ENCODE data around the gene ARHGEF3. TPM values are rescaled to one million over a fixed set of nuclear protein-coding genes. Genes with fewer than 3 reads are reported as not detected.
"Not testable (repeated sequence)": the region's sequence is repeated elsewhere in the genome, so short reads cannot be mapped to it uniquely, and the experiment has no call there.

The ARHGEF3 gene
- total and polyA plus RNA-seq, 5 experiments from 2014 or later, result 95.3 to 123 (median 101) TPM

DNA sequence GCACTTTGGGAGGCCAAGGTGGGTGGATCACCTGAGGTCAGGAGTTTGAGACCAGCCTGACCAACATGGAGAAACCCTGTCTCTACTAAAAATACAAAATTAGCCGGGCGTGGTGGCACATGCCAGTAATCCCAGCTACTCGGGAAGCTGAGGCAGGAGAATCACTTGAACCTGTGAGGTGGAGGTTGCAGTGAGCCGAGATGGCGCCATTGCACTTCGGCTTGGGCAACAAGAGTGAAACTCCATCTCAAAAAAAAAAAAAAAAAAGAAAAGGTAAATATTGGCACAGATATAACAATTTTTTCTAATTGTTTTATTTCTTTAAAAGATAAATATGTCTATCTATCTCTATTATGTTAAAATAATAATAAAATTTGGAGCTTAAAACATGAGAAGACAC lies 94.3 kb downstream of the ARHGEF3 start:
- H3K27me3 Mint-ChIP-seq, H3K27ac Mint-ChIP-seq, ATAC-seq, H3K9me3 Mint-ChIP-seq, DNase-seq, H3K36me3 Mint-ChIP-seq, H3K4me3 Mint-ChIP-seq: not testable (repeated sequence)
- POLR2A ChIA-PET, result interaction anchor here (0.5 to 1.7 kb wide), 6 partner anchors 25 to 218 kb away, joined by 3 to 15 read pairs (median 3); partner anchors contain the start of genes ARHGEF3 and TASOR
- H3K4me1 Mint-ChIP-seq, result peaks cover 8 to 19% (median 18%) of the 10 kb centered on the region in 4 donors

DNA sequence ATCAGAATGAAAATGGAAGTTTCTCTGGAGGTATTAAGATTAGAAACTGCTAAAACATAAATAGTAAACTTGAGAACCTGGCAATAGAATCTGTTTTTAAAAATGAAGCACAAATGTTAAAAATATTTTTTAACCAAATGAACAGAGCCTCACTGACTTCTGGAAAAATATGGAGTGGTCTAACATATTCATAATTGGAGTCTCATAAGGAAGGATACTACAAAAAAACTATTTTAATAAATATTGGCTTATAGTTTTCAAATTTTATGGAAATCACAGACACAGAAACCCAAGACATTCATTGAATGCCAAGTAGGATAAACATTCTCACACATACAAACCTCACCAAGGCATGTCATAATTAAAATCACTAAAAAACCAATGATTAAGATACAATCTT lies 95.1 kb downstream of the ARHGEF3 start:
- Mint-ChIP-seq H3K4me3 (no peak overlapping the region), H3K27ac (peak overlapping the region in 1 of 10 donors; percentile 46), H3K27me3 (no peaks in the 10 kb centered on the region), H3K9me3 (no peaks in the 10 kb centered on the region), H3K36me3 (no peaks in the 10 kb centered on the region), H3K4me1 (peaks cover 9 to 20% (median 20%) of the 10 kb centered on the region in 4 donors)
- DNase-seq (no peak), ATAC-seq (no peak)
- POLR2A ChIA-PET, result interaction anchor here (2.7 to 5.5 kb wide), 2 partner anchors 93 to 209 kb away, joined by 6 to 107 read pairs; partner anchors contain the start of gene ARHGEF3

DNA sequence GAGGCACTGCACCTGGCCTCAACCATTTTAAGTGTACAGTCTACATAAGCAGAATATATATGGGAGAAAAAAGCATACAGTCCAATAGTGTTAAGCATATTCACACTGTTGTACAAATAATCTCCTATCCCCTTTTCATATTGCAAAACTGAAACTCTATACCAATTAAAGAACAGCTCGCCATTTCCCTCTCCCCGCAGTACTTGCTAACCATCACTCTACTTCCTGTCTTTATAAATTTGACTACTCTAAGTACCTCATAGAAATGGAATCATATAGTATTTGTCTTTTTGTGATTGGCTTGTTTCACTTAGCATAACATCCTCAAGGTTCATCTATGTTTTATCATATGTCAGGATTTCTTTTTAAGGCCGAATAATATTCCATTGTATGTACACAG lies 97.0 kb downstream of the ARHGEF3 start:
- POLR2A ChIA-PET, result interaction anchor here (0.6 to 5.5 kb wide), 14 partner anchors 19 to 284 kb away, joined by 3 to 107 read pairs (median 5); partner anchors contain the start of genes ARHGEF3 and TASOR
- Mint-ChIP-seq H3K4me1 (peaks cover 18 to 31% (median 27%) of the 10 kb centered on the region in 4 donors), H3K27ac (peak overlapping the region; percentile 0 to 86 (median 51)), H3K27me3 (no peaks in the 10 kb centered on the region), H3K36me3 (no peaks in the 10 kb centered on the region), H3K4me3 (peak overlapping the region; percentile 2 to 54 (median 36)), H3K9me3 (no peaks in the 10 kb centered on the region)
- ATAC-seq (peak; percentile 67 to 75), DNase-seq (no peak)

DNA sequence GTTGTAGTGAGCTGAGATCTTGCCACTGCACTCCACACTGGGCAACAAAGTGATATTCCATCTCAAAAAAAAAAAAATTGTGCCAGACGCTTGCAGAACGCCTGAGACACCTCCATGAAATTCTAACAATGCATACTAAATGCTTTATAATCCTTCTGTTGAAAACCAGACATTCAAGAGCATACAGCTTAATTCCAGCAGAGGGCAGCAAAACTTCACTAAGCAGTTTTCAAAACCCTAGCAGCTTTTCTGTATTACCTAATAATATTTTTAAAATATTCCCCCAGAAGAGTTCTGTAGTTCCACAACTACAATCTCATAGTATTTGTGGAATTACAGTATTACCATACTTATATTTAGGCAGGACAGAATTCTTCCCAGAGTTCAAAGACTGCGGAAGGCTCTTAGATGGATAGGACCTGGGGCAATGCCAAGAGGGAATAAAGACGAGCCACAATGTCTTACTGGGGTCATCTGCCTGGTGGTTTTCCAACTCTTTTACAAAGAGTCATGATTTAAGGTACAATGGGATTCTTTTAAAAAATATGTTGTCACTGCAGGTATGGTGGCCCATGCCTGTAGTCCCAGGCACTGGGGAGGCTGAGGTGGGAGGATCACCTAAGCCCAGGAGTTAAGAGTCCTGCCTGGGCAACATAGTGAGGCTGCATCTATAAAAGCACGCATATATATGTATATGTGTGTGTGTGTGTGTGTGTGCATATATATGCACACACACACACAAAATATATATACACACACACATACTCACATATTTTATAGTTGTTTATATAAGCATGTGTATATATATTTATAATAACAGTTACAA lies 99.0 kb downstream of the ARHGEF3 start:
- no peaks in the 10 kb centered on the region for H3K27me3 Mint-ChIP-seq

DNA sequence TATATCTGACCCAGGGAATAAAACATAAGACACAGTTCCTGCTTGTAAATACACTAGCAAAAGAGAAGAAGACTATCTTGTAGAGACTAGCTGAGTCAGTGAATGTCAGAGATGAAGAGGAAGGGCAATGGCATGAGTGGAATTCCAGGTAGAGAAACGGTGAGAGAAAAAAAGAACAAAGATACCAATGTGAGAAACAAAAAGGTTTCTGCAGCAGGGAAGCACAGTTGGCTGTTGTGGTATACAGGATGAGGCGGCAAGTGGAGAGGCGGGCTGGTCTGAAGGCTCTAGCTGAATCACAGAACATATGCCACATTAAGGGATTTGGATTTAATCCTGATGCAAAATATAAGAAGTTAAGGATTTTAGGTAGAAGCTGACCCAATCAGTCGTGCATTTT lies 101.6 kb downstream of the ARHGEF3 start:
- ATAC-seq (no peak), DNase-seq (no peak)
- Mint-ChIP-seq H3K36me3 (no peaks in the 10 kb centered on the region), H3K4me1 (peaks cover 23 to 46% (median 37%) of the 10 kb centered on the region in 4 donors), H3K27ac (peak overlapping the region in 7 of 10 donors; percentile 9 to 80 (median 12)), H3K27me3 (no peaks in the 10 kb centered on the region), H3K4me3 (no peak overlapping the region), H3K9me3 (no peaks in the 10 kb centered on the region)
- POLR2A ChIA-PET, result interaction anchor here (0.9 to 1.6 kb wide), 3 partner anchors 18 to 289 kb away, joined by 3 to 6 read pairs (median 5); partner anchors contain the start of genes ARHGEF3 and TASOR

More for the DNA sequence above, 99.0 kb downstream of the ARHGEF3 start:
- H3K4me3 Mint-ChIP-seq, result no peak overlapping the region
- POLR2A ChIA-PET, result interaction anchor here (0.9 to 5.5 kb wide), 10 partner anchors 9 to 286 kb away, joined by 3 to 107 read pairs (median 4); partner anchors contain the start of genes ARHGEF3 and TASOR
- no peaks in the 10 kb centered on the region for H3K9me3 Mint-ChIP-seq
- peak overlapping the region in 5 of 10 donors; percentile 8 to 46 (median 20) for H3K27ac Mint-ChIP-seq
- peak; percentile 76 to 79 for ATAC-seq
- peaks cover 18 to 31% (median 27%) of the 10 kb centered on the region in 4 donors for H3K4me1 Mint-ChIP-seq
- peak in 9 of 10 donors; percentile 34 to 75 (median 57) for DNase-seq
- no peaks in the 10 kb centered on the region for H3K36me3 Mint-ChIP-seq

DNA sequence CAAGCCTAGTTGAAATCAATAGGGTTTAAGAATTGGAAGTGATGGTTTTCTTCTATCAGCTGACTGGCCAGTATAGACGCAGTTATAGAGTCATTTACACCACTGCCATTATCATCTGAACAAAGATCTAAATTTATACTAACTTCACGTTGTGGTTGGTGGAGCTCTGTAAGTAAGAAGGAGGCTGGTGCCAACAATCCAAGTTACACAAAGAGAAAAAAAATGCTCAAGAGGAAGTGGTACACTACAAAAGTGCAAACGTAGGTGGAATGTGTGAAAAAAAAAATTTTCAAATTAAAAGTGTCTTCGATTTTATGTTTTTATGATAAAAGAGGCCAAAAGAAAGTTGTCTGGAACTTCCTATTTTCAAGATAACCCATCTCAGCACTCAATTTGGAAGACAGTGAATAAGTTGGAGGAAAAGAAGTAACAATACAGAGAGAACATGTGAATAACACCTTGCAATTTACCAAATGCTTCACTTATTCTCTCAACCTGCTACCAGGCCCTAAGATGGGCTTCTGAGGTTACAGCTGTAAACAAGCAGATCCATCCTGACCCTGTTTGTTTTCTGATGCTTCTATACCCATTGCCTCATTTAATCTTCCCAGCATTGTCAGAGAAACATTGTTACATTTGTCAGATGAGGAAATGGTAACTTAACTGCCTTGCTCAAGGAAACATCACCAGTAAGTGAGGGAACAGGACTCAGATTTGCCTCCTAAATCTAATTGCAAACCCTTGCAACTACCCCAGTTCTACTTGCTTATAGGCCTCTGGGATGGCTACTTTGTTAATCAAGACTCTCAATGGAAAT lies 106.7 kb downstream of the ARHGEF3 start:
- peaks cover 29 to 51% (median 49%) of the 10 kb centered on the region in 4 donors for H3K4me1 Mint-ChIP-seq
- DNase-seq (peak in 4 of 10 donors; percentile 23 to 69 (median 62)), ATAC-seq (peak; percentile 67 to 81)
- H3K27me3 Mint-ChIP-seq, result no peaks in the 10 kb centered on the region
- POLR2A ChIA-PET, result interaction anchor here (0.7 to 4.4 kb wide), 10 partner anchors 12 to 227 kb away, joined by 3 to 48 read pairs (median 4); partner anchors contain the start of genes ARHGEF3, CCDC66 and TASOR
- peak overlapping the region in 9 of 10 donors; percentile 1 to 90 (median 30) for H3K4me3 Mint-ChIP-seq
- peak overlapping the region; percentile 50 to 91 (median 87) for H3K27ac Mint-ChIP-seq
- no peaks in the 10 kb centered on the region for H3K9me3 Mint-ChIP-seq
- no peaks in the 10 kb centered on the region for H3K36me3 Mint-ChIP-seq

DNA sequence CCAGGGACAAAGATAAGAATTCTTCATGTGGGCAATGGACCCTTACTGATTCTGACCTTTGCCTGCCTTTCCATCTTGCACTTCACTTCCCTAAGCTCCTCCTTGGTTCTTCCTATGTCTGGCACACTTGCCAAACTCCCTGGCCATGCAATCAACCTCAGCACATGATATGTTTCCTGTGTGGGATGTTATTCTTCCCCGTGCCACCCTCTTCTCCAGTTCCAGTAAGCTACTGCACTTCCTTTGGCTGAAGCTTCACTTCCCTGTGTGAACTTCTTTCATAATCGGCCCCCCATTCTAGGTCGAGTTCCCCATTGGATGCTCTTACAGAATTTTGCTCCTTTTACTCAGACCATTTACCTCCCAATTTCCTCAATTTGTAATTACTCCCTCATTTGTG lies 108.0 kb downstream of the ARHGEF3 start:
- Mint-ChIP-seq H3K4me1 (peaks cover 26 to 47% (median 46%) of the 10 kb centered on the region in 4 donors), H3K27me3 (no peaks in the 10 kb centered on the region), H3K4me3 (peak overlapping the region in 9 of 10 donors; percentile 39 to 90 (median 84)), H3K27ac (peak overlapping the region; percentile 56 to 94 (median 86)), H3K9me3 (no peaks in the 10 kb centered on the region), H3K36me3 (no peaks in the 10 kb centered on the region)
- ATAC-seq, result no peak
- no peak for DNase-seq
- POLR2A ChIA-PET, result interaction anchor here (0.9 to 4.4 kb wide), 5 partner anchors 9 to 137 kb away, joined by 4 to 48 read pairs (median 7); partner anchors contain the start of genes ARHGEF3, CCDC66 and TASOR

DNA sequence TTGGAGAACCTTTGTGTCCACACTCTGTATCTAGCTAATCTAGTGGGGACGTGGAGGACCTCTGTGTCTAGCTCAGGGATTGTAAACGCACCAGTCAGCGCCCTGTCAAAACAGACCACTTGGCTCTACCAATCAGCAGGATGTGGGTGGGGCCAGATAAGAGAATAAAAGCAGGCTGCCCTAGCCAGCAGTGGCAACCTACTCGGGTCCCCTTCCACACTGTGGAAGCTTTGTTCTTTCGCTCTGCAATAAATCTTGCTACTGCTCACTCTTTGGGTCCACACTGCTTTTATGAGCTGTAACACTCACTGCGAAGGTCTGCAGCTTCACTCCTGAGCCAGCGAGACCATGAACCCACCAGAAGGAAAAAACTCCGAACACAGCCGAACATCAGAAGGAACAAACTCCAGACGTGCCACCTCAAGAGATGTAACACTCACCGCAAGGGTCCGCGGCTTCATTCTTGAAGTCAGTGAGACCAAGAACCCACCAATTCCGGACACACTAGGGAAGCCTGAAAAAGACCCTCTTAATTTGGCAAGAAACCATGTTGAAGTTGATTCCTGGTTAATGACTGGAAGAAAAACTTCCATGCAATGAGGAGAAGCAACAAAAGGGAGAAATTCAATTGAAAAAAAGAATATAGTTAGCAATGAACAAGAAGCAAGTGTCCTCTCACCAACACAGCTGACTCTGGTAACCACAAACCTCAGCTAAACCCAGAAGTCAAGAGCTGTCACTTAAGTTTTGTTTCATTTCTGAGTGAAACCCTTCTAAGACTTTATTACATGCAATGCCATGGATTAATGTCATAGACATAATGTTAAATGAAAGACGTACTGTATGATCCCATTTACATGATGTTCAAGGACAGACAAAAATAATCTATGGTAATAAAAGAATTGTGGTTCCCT lies 109.0 kb downstream of the ARHGEF3 start:
- not testable (repeated sequence) for H3K9me3 Mint-ChIP-seq, H3K27me3 Mint-ChIP-seq, H3K36me3 Mint-ChIP-seq
- DNase-seq, result peak in 8 of 10 donors; percentile 30 to 75 (median 61)
- peak; percentile 81 to 88 for ATAC-seq
- H3K4me1 Mint-ChIP-seq, result peaks cover 26 to 53% (median 46%) of the 10 kb centered on the region in 4 donors
- peak overlapping the region; percentile 66 to 91 (median 87) for H3K4me3 Mint-ChIP-seq
- POLR2A ChIA-PET, result interaction anchor here (0.7 to 4.4 kb wide), 7 partner anchors 9 to 136 kb away, joined by 3 to 48 read pairs (median 4); partner anchors contain the start of genes ARHGEF3, CCDC66 and TASOR
- H3K27ac Mint-ChIP-seq, result peak overlapping the region; percentile 79 to 94 (median 86)

DNA sequence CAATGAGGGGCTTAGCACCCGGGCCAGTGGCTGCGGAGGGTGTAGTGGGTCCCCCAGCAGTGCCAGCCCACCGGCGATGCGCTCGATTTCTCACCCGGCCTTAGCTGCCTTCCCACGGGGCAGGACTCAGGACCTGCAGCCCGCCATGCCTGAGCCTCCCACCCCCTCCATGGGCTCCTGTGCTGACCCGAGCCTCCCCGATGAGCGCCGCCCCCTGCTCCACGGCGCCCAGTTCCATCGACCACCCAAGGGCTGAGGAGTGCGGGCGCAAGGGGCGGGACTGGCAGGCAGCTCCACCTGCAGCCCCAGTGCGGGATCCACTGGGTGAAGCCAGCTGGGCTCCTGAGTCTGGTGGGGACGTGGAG lies 109.8 kb downstream of the ARHGEF3 start:
- POLR2A ChIA-PET, result interaction anchor here (0.9 to 4.4 kb wide), 4 partner anchors 9 to 135 kb away, joined by 3 to 48 read pairs (median 15); partner anchors contain the start of genes ARHGEF3, CCDC66 and TASOR

DNA sequence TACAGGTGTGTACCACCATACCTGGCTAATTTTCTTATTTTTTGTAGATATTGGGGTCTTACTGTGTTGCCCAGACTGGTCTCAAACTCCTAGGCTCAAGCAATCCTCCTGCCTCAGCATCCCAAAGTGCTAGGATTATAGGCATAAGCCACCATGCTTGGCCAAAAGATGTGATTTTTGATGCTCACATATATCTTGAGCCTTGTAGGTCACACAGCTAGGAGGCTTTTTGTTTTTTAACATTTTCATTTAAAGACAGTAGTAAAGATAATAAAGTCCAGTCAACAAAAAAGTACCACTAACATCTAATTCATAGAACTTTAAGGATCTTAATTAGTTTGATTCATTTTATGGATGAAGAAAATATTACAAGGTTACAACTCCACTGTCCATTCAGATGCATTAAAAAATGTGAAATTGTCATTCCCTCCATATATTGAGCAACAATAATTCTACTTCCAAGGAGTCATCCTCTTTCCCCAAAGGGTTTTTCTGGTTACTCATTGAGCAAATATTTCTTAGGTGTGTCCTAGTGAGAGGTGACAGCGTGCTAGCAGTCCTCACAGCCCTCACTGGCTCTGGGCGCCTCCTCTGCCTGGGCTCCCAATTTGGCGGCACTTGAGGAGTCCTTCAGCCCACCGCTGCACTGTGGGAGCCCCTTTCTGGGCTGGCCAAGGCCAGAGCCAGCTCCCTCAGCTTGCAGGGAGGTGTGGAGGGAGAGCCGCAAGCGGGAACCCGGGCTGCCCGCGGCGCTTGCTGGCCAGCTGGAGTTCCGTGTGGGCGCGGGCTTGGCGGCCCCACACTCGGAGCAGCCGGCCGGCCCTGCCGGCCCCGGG lies 110.4 kb downstream of the ARHGEF3 start:
- H3K4me1 Mint-ChIP-seq, result peaks cover 24 to 48% (median 41%) of the 10 kb centered on the region in 4 donors
- H3K4me3 Mint-ChIP-seq, result peak overlapping the region in 5 of 10 donors; percentile 4 to 36 (median 18)
- no peaks in the 10 kb centered on the region for H3K9me3 Mint-ChIP-seq
- H3K27ac Mint-ChIP-seq, result peak overlapping the region in 4 of 10 donors; percentile 22 to 74 (median 36)
- POLR2A ChIA-PET, result interaction anchor here (0.7 to 4.4 kb wide), 6 partner anchors 8 to 175 kb away, joined by 3 to 48 read pairs (median 4); partner anchors contain the start of genes CCDC66 and TASOR
- no peaks in the 10 kb centered on the region for H3K36me3 Mint-ChIP-seq
- ATAC-seq, result no peak
- DNase-seq, result no peak
- H3K27me3 Mint-ChIP-seq, result no peaks in the 10 kb centered on the region

More for the DNA sequence above, 109.8 kb downstream of the ARHGEF3 start:
- H3K9me3 Mint-ChIP-seq, H3K27me3 Mint-ChIP-seq, ATAC-seq, H3K36me3 Mint-ChIP-seq, DNase-seq: not testable (repeated sequence)
- Mint-ChIP-seq H3K4me1 (peaks cover 26 to 53% (median 46%) of the 10 kb centered on the region in 4 donors), H3K4me3 (peak overlapping the region in 1 of 10 donors; percentile 66), H3K27ac (peak overlapping the region in 4 of 10 donors; percentile 79 to 90 (median 84))
